KMS-11 (cell line): ENCODE data around the gene OPRL1.

Source experiments
- H2AFZ ChIP-seq: fragments of 200-600 bp; sonication (generic); 2 replicates; pipeline ENCODE4 v1.6.1; 2016; ENCODE audit warnings: antibody characterized with exemption, mixed run types, low read depth
- H3K27ac ChIP-seq: fragments of 200-600 bp; sonication (generic); 2 replicates; pipeline ENCODE4 v1.6.1; 2016; ENCODE audit warnings: mild to moderate bottlenecking, mixed run types
- H3K27me3 ChIP-seq: fragments of 200-600 bp; sonication (generic); 2 replicates; pipeline ENCODE4 v1.6.1; 2017; ENCODE audit warnings: mild to moderate bottlenecking, low read depth, mixed run types, moderate library complexity; ENCODE audit not compliant: insufficient read depth
- H3K36me3 ChIP-seq: fragments of 200-600 bp; sonication (generic); 2 replicates; pipeline ENCODE4 v1.6.1; 2017; ENCODE audit warnings: mild to moderate bottlenecking, mixed run types; ENCODE audit not compliant: insufficient read depth
- H3K4me1 ChIP-seq: fragments of 200-600 bp; sonication (generic); 2 replicates; pipeline ENCODE4 v1.6.1; 2016; ENCODE audit warnings: mild to moderate bottlenecking, low read depth, mixed run types; ENCODE audit not compliant: poor library complexity, severe bottlenecking
- H3K4me2 ChIP-seq: fragments of 200-600 bp; sonication (generic); 2 replicates; pipeline ENCODE4 v1.7.0; 2016; ENCODE audit warnings: mild to moderate bottlenecking, mixed run types
- H3K4me3 ChIP-seq: fragments of 200-600 bp; sonication (generic); IDR thresholded peaks from 2 replicates; pipeline ENCODE4 v1.6.1; 2017; ENCODE audit warnings: low read depth, low read length, mixed read lengths; ENCODE audit not compliant: insufficient read depth
- H3K79me2 ChIP-seq: fragments of 200-600 bp; sonication (generic); 2 replicates; pipeline ENCODE4 v1.6.1; 2016; ENCODE audit warnings: low read depth, mixed run types; ENCODE audit not compliant: insufficient read depth
- H3K9ac ChIP-seq: fragments of 200-600 bp; sonication (generic); 2 replicates; pipeline ENCODE4 v1.6.1; 2016; ENCODE audit warnings: mild to moderate bottlenecking, mixed run types
- H4K20me1 ChIP-seq: fragments of 200-600 bp; sonication (generic); 2 replicates; pipeline ENCODE4 v1.6.1; 2016; ENCODE audit warnings: mild to moderate bottlenecking, mixed run types; ENCODE audit not compliant: insufficient read depth
- CTCF ChIP-seq: fragments of 200-600 bp; sonication (generic); conservative IDR thresholded peaks from 2 replicates; pipeline ENCODE4 v1.6.1; 2017; ENCODE audit warnings: low read depth, mild to moderate bottlenecking, antibody characterized with exemption, low read length, moderate library complexity, mixed read lengths

OPRL1 gene

GRCh38 chr20:64137598-64138031, 57.7 kb downstream of the OPRL1 start:
- Histone ChIP-seq H4K20me1 (no peaks in the 10 kb centered on the region), H3K36me3 (no peaks in the 10 kb centered on the region), H3K4me1 (no peaks in the 10 kb centered on the region), H3K27ac (no peak overlapping the region), H3K79me2 (no peaks in the 10 kb centered on the region), H2AFZ (no peak overlapping the region), H3K9ac (no peak overlapping the region), H3K4me2 (no peak overlapping the region), H3K27me3 (peaks cover 67% of the 10 kb centered on the region), H3K4me3 (no peak overlapping the region)
- TF ChIP-seq CTCF, result no peak

- Histone ChIP-seq H4K20me1 (no peaks in the 10 kb centered on the region), H2AFZ (no peak overlapping the region), H3K79me2 (no peaks in the 10 kb centered on the region), H3K4me2 (no peak overlapping the region), H3K4me3 (no peak overlapping the region), H3K27ac (no peak overlapping the region), H3K4me1 (no peaks in the 10 kb centered on the region), H3K9ac (no peak overlapping the region), H3K36me3 (no peaks in the 10 kb centered on the region), H3K27me3 (peaks cover 72% of the 10 kb centered on the region)
- TF ChIP-seq CTCF, result no peak
Measured at GRCh38 chr20:64138276-64138815, 58.5 kb downstream of the OPRL1 start.

DNA sequence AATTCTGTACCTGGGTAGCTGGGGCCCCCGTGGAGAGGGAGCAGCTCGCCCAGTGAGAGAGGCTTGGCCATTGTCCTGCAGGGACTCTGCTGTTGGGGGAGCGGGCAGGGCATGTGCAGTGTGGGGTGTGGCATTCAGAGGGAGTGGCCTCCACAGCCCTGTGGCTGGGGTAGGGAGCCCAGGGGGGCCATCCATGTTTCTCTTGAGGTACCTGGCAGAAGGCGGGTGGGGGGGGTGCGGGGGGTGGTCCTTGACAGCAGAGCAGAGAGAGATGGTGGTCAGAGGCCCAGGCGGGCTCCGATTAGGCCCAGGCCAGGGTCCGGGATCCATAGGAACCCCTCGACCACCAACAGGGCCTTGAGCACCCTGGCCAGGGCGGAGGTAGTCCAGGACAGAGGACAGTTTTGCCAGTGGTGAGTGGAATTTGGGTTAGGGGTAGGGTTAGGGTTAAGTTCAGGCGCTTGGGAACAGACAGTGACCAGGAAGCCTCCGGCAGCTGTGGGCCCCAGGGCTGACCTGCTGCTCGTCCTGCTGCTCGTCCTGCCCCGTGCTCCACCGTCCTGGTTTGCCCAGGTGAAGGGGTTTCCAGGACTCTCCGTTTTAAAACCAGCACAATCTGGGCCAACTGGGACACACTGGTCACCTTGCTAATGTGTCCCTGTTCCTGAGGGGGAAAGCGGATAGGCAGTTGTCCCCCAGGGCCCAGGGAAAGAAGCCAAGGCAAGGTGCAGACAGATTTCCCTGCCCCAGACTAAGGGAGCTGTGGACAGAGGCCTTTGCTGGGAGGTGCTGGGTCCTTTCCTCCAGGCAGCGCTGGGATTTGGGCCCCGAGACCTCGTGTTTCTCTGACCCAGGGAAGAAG, 59.5 kb downstream of the OPRL1 start:
- no peak overlapping the region for H3K4me3 ChIP-seq
- no peak overlapping the region for H3K9ac ChIP-seq
- H3K79me2 ChIP-seq, result no peaks in the 10 kb centered on the region
- no peaks in the 10 kb centered on the region for H4K20me1 ChIP-seq
- H3K27me3 ChIP-seq, result peaks cover 65% of the 10 kb centered on the region
- H3K4me1 ChIP-seq, result no peaks in the 10 kb centered on the region
- H3K4me2 ChIP-seq, result no peak overlapping the region
- no peaks in the 10 kb centered on the region for H3K36me3 ChIP-seq
- TF ChIP-seq CTCF, result no peak
- H3K27ac ChIP-seq, result no peak overlapping the region
- no peak overlapping the region for H2AFZ ChIP-seq

DNA sequence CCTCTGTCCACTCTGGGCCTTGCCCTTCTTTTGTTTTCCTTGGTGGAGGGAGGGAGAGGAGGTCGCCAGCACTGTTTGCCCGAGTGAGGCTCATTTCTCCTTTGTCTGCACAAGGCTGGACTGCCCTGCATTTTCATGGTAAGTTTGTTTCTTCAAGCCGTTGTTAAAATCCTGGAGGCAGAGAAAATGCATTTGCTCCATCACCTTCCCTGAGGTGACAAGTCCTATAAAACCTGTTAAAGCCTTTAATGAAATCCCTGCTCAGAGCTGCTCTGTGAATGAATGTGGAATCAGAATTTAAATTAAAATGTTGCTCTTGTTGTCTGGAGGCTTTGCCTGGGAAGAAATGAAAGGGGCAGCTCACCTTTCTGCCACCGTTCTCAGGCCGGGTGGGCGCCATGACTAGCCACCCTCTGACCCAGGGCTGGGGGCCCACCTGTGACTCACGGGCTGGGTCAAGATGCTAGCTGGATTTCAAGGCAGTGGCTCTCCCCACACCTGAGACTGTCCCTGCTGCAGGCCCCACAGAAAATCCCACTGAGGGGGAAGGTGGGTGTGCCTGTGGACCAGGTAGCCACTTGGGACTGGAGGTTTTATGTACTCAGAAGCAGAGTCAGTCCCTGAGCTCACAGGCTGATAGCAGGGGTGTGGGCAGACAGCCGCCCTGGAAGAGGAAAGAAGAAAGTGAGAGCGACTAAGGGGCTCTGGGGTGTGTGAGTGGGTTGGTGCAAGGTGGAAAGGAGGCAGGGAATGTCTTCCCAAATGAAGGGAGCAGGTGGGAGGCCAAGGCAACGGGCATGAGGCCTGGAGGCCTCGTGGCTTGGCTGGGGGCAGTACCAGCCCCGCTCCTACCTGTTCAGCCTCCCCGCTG, 60.4 kb downstream of the OPRL1 start:
- no peak overlapping the region for H2AFZ ChIP-seq
- peaks cover 64% of the 10 kb centered on the region for H3K27me3 ChIP-seq
- no peaks in the 10 kb centered on the region for H3K4me1 ChIP-seq
- H3K9ac ChIP-seq, result no peak overlapping the region
- no peaks in the 10 kb centered on the region for H4K20me1 ChIP-seq
- no peak overlapping the region for H3K4me2 ChIP-seq
- no peak overlapping the region for H3K4me3 ChIP-seq
- H3K79me2 ChIP-seq, result no peaks in the 10 kb centered on the region
- TF ChIP-seq CTCF, result no peak
- no peak overlapping the region for H3K27ac ChIP-seq
- no peaks in the 10 kb centered on the region for H3K36me3 ChIP-seq
